Occipital lobe (tissue), 2 donors: ENCODE measurements around the gene PACS2. TPM values are rescaled to one million over a fixed set of nuclear protein-coding genes. Genes with fewer than 3 reads are reported as not detected.

ENCODE experiments used
- DNase-seq: peaks from one replicate; lab custom pipeline; 2025; lab: John Stamatoyannopoulos, UW
- total RNA-seq: library from RNA; depleted of rRNA; stranded (reverse); fragments of >200 nt; gene quantifications from one replicate; pipeline ENCODE4 v1.2.3, GENCODE V29; 2014

Gene PACS2
- total RNA-seq, 1 donor from 2014 or later, result 75.8 TPM

GRCh38 chr14:105420101-105420973 is 105.8 kb downstream of the PACS2 start:
- DNase-seq, result no peak

GRCh38 chr14:105420974-105421674 is 106.6 kb downstream of the PACS2 start:
- no peak for DNase-seq

- DNase-seq, result no peak
Measured at GRCh38 chr14:105421723-105422615, 107.4 kb downstream of the PACS2 start.

- no peak for DNase-seq
Measured at GRCh38 chr14:105422695-105423487, 108.3 kb downstream of the PACS2 start.

- DNase-seq, result no peak
Measured at GRCh38 chr14:105423488-105424195, 109.1 kb downstream of the PACS2 start.

GRCh38 chr14:105424861-105425260 is 110.3 kb downstream of the PACS2 start:
- no peak for DNase-seq

- DNase-seq, result no peak
Measured at GRCh38 chr14:105425823-105426247, 111.3 kb downstream of the PACS2 start.

GRCh38 chr14:105426416-105427130 is 112.0 kb downstream of the PACS2 start:
- DNase-seq, result no peak

- no peak for DNase-seq
Measured at GRCh38 chr14:105427412-105427811, 112.9 kb downstream of the PACS2 start.

GRCh38 chr14:105427936-105428485 is 113.5 kb downstream of the PACS2 start:
- no peak for DNase-seq

- DNase-seq, result no peak
Measured at GRCh38 chr14:105430042-105430441, 115.5 kb downstream of the PACS2 start.

GRCh38 chr14:105430565-105430964 is 116.0 kb downstream of the PACS2 start:
- DNase-seq, result no peak

GRCh38 chr14:105431256-105431655 is 116.7 kb downstream of the PACS2 start:
- DNase-seq, result no peak

- no peak for DNase-seq
Measured at GRCh38 chr14:105432657-105433056, 118.1 kb downstream of the PACS2 start.

GRCh38 chr14:105433161-105433605 is 118.6 kb downstream of the PACS2 start:
- no peak for DNase-seq

- DNase-seq, result no peak
Measured at GRCh38 chr14:105436402-105436801, 121.9 kb downstream of the PACS2 start.

GRCh38 chr14:105436891-105437722 is 122.6 kb downstream of the PACS2 start:
- DNase-seq, result no peak
